WTC11 (cell line): Measurements from ENCODE around the gene ARIH2. TPM values are rescaled to one million over a fixed set of nuclear protein-coding genes. Genes with fewer than 3 reads are reported as not detected.

Experiments used
- ATAC-seq: fragments of 200-7000 bp; cut with Tn5 transposase; 2 replicates; pipeline ENCODE4 v1.10.0; 2021; ENCODE audit warnings: mild to moderate bottlenecking, moderate library complexity
- CTCF ChIA-PET: fragments of 300-600 bp; sonication (Branson Sonifier 250); formaldehyde crosslinking; loops from one replicate; lab custom pipeline; 2021; ENCODE audit warnings: antibody characterized with exemption; lab: Charles Lee
- POLR2A ChIA-PET: fragments of 350-600 bp; sonication (Branson Sonifier 250); formaldehyde crosslinking; loops from one replicate; lab custom pipeline; 2021; ENCODE audit warnings: antibody characterized with exemption; lab: Charles Lee
- DNase-seq: peaks from one replicate; pipeline ENCODE4 v3.0.0; 2021; ENCODE audit warnings: low spot score
- H3K27ac Mint-ChIP-seq: 2 replicates; pipeline ENCODE4 v1.8.0; 2021; ENCODE audit warnings: mixed read lengths
- H3K27me3 Mint-ChIP-seq: 2 replicates; pipeline ENCODE4 v1.8.0; 2021; ENCODE audit warnings: low read depth, mild to moderate bottlenecking, moderate library complexity, mixed read lengths
- H3K36me3 Mint-ChIP-seq: 2 replicates; pipeline ENCODE4 v1.8.0; 2021; ENCODE audit warnings: mixed read lengths
- H3K4me1 Mint-ChIP-seq: 2 replicates; pipeline ENCODE4 v1.8.0; 2022; ENCODE audit warnings: mixed read lengths
- H3K4me3 Mint-ChIP-seq: 2 replicates; pipeline ENCODE4 v1.8.0; 2021; ENCODE audit warnings: mild to moderate bottlenecking, moderate library complexity, mixed read lengths
- H3K9me3 Mint-ChIP-seq: 2 replicates; pipeline ENCODE4 v1.8.0; 2021; ENCODE audit warnings: mixed read lengths
- FOXK1 ChIP-seq: sonication (generic); formaldehyde crosslinking; IDR thresholded peaks from 2 replicates; pipeline ENCODE4 v1.8.0; 2022; ENCODE audit warnings: mild to moderate bottlenecking, moderate library complexity, missing genetic modification reagents
- IRF2 ChIP-seq: sonication (generic); formaldehyde crosslinking; IDR thresholded peaks from 2 replicates; pipeline ENCODE4 v1.8.0; 2022; ENCODE audit warnings: low read depth, missing genetic modification reagents, borderline replicate concordance
- MXD4 ChIP-seq: fragments of 250-450 bp; sonication (Bioruptor Pico); IDR thresholded peaks from 2 replicates; pipeline ENCODE4 v1.8.0; 2021; ENCODE audit warnings: mild to moderate bottlenecking, moderate library complexity, borderline replicate concordance
- PREB ChIP-seq: sonication (generic); formaldehyde crosslinking; IDR thresholded peaks from 2 replicates; pipeline ENCODE4 v1.8.1; 2022; ENCODE audit warnings: mild to moderate bottlenecking, missing genetic modification reagents, moderate library complexity, borderline replicate concordance
- RELA ChIP-seq: sonication (generic); formaldehyde crosslinking; IDR thresholded peaks from 2 replicates; pipeline ENCODE4 v1.8.1; 2022; ENCODE audit warnings: missing genetic modification reagents, mild to moderate bottlenecking, borderline replicate concordance
- STAT6 ChIP-seq: sonication (generic); formaldehyde crosslinking; conservative IDR thresholded peaks from 2 replicates; pipeline ENCODE4 v1.8.1; 2023; ENCODE audit warnings: mild to moderate bottlenecking, low read depth, missing genetic modification reagents, moderate library complexity
- microRNA-seq: library from miRNA; unstranded; fragments of <30 nt; microRNA quantifications from one replicate; pipeline ENCODE4 v1.2.0, GENCODE V29; 2022; ENCODE audit warnings: borderline number of aligned reads
- total RNA-seq: library from RNA; stranded (reverse); gene quantifications from 3 replicates; pipeline ENCODE4 v1.2.3, GENCODE V29; 2021

The ARIH2 gene
- total RNA-seq, 1 experiment from 2014 or later: 134 TPM

GRCh38 chr3:49034650-49035049, 116.0 kb downstream of the ARIH2 start:
- Mint-ChIP-seq H3K4me3 (no peak overlapping the region), H3K27me3 (no peaks in the 10 kb centered on the region), H3K27ac (no peak overlapping the region), H3K4me1 (no peaks in the 10 kb centered on the region), H3K9me3 (no peaks in the 10 kb centered on the region), H3K36me3 (peaks cover 39% of the 10 kb centered on the region)
- POLR2A ChIA-PET: no interaction called here
- no peak for DNase-seq
- TF ChIP-seq IRF2 (CRISPR knock-in tag): no peak
- ATAC-seq: no peak
- CTCF ChIA-PET: interaction anchor here (0.8 kb wide), 1 partner anchor 47 kb away, joined by 3 read pairs; no protein-coding TSS in a partner anchor

DNA sequence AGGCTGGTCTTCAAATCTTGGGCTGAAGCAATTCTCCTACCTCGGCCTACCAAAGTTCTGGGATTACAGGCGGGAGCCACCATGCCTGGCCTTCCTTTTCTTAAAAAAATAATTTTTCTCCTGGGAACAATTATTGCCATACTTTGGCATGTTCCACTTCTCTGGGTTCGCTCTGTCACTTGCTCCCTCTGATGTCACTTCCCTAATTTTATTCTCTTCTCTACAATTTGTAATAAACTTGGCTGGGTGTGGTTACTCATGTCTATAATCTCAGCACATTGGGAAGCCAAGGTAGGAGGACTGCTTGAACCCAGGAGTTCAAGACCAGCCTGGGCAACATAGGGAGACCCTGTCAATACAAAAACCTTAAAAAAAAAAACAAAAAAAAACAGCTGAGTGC, 116.6 kb downstream of the ARIH2 start:
- no peak overlapping the region for H3K27ac Mint-ChIP-seq
- CTCF ChIA-PET: no interaction called here
- H3K36me3 Mint-ChIP-seq: peaks cover 39% of the 10 kb centered on the region
- ATAC-seq (no peak), DNase-seq (no peak)
- POLR2A ChIA-PET: no interaction called here
- no peaks in the 10 kb centered on the region for H3K27me3 Mint-ChIP-seq
- no peaks in the 10 kb centered on the region for H3K4me1 Mint-ChIP-seq
- no peak overlapping the region for H3K4me3 Mint-ChIP-seq
- no peak for TF ChIP-seq FOXK1 (CRISPR knock-in tag)
- TF ChIP-seq MXD4 (CRISPR knock-in tag): no peak
- no peak for TF ChIP-seq PREB (CRISPR knock-in tag)
- no peak for TF ChIP-seq STAT6 (CRISPR knock-in tag)
- no peak for TF ChIP-seq RELA (CRISPR knock-in tag)
- TF ChIP-seq, all 79 proteins: peak for 0
- H3K9me3 Mint-ChIP-seq: no peaks in the 10 kb centered on the region

Small RNA genes lying within 50 kb of the gene (microRNA-seq; reads per million reads assigned to microRNA genes)
- gene MIR191: 3,955 reads per million, percentile 96 among the genes with 10 or more reads in this experiment
- gene MIR425: 1,338 reads per million, percentile 92 among the genes with 10 or more reads in this experiment

Other genes with a start within 250 kb of the ARIH2 start
- gene NCKIPSD, start 232.9 kb upstream of the ARIH2 start, total RNA-seq: 40.1 to 50.1 TPM (median 47.1 TPM) in 3 replicates
- 113 to 123 TPM (median 114 TPM) in 3 replicates for gene IP6K2, start 201.6 kb upstream of the ARIH2 start, total RNA-seq
- gene PRKAR2A, start 71.0 kb upstream of the ARIH2 start, total RNA-seq: 45.1 to 57.2 TPM (median 47.2 TPM) in 3 replicates
- gene SLC25A20, start 20.0 kb upstream of the ARIH2 start, total RNA-seq: 3.9 to 6.3 TPM (median 4.9 TPM) in 3 replicates
- gene P4HTM, start 71.4 kb downstream of the ARIH2 start, total RNA-seq: 21.9 to 28.8 TPM (median 28.2 TPM) in 3 replicates
- 204 to 213 TPM (median 209 TPM) in 3 replicates for gene WDR6, start 88.5 kb downstream of the ARIH2 start, total RNA-seq
- 38.8 to 41.4 TPM (median 39.6 TPM) in 3 replicates for gene DALRD3, start 99.7 kb downstream of the ARIH2 start, total RNA-seq
- gene NDUFAF3, start 103.3 kb downstream of the ARIH2 start, total RNA-seq: 36.8 to 50.3 TPM (median 49.6 TPM) in 3 replicates
- gene IMPDH2, start 110.6 kb downstream of the ARIH2 start, total RNA-seq: 449 to 472 TPM (median 452 TPM) in 3 replicates
- gene QRICH1, start 175.2 kb downstream of the ARIH2 start, total RNA-seq: 110 to 123 TPM (median 120 TPM) in 3 replicates
- gene QARS1, start 185.9 kb downstream of the ARIH2 start, total RNA-seq: 405 to 471 TPM (median 433 TPM) in 3 replicates
- 72.4 to 75.8 TPM (median 73.3 TPM) in 3 replicates for gene USP19, start 202.0 kb downstream of the ARIH2 start, total RNA-seq
- gene LAMB2, start 214.2 kb downstream of the ARIH2 start, total RNA-seq: 118 to 134 TPM (median 130 TPM) in 3 replicates
- 29.8 to 32.0 TPM (median 29.8 TPM) in 3 replicates for gene CCDC71, start 247.5 kb downstream of the ARIH2 start, total RNA-seq